ENCODE results near the gene CSHL1.
"Not testable (repeated sequence)": the region's sequence is repeated elsewhere in the genome, so short reads cannot be mapped to it uniquely, and the experiment has no call there.

Gene CSHL1

GRCh38 chr17:63892316-63893037 lies 18.6 kb downstream of the CSHL1 start:
- DNase-seq (ENCODE audit: low spot score); FAIRE-seq: not testable (repeated sequence)

GRCh38 chr17:63889026-63889848 lies 21.8 kb downstream of the CSHL1 start:
- not testable (repeated sequence) for DNase-seq (ENCODE audit: low spot score)
- FAIRE-seq: peak; percentile 70

- not testable (repeated sequence) for FAIRE-seq; DNase-seq (ENCODE audit: low spot score)
Observed at GRCh38 chr17:63885119-63885518, 25.9 kb downstream of the CSHL1 start.

GRCh38 chr17:63882626-63883126 lies 28.4 kb downstream of the CSHL1 start:
- not testable (repeated sequence) for FAIRE-seq; DNase-seq (ENCODE audit: low spot score)

GRCh38 chr17:63881935-63882601 lies 29.0 kb downstream of the CSHL1 start, which contains the start of gene GH2:
Gene GH2 (minus strand): TSS chr17:63881944. CDS start chr17:63881801, 143 bp downstream.
- FAIRE-seq (no peak), DNase-seq (ENCODE audit: low spot score) (peak; percentile 27)

- FAIRE-seq: not testable (repeated sequence)
Observed at GRCh38 chr17:63881337-63881736, 29.7 kb downstream of the CSHL1 start.

GRCh38 chr17:63880706-63881105 lies 30.4 kb downstream of the CSHL1 start:
- DNase-seq (ENCODE audit: low spot score) (no peak), FAIRE-seq (no peak)

More at GRCh38 chr17:63881337-63881736, 29.7 kb downstream of the CSHL1 start:
- DNase-seq (ENCODE audit: low spot score): not testable (repeated sequence)

- DNase-seq (ENCODE audit: low spot score): not testable (repeated sequence)
Observed at GRCh38 chr17:63878413-63878812, 32.6 kb downstream of the CSHL1 start.

GRCh38 chr17:63874693-63875092 lies 36.4 kb downstream of the CSHL1 start:
- FAIRE-seq; DNase-seq (ENCODE audit: low spot score): not testable (repeated sequence)

More at GRCh38 chr17:63878413-63878812, 32.6 kb downstream of the CSHL1 start:
- FAIRE-seq: not testable (repeated sequence)

GRCh38 chr17:63874061-63874626 lies 36.9 kb downstream of the CSHL1 start:
- FAIRE-seq; DNase-seq (ENCODE audit: low spot score): not testable (repeated sequence)

- FAIRE-seq; DNase-seq (ENCODE audit: low spot score): not testable (repeated sequence)
Observed at GRCh38 chr17:63873577-63873976, 37.5 kb downstream of the CSHL1 start, which contains the start of gene CSH2. Gene CSH2 (minus strand): TSS chr17:63873677. CDS start chr17:63873614, 63 bp downstream.

- DNase-seq (ENCODE audit: low spot score) (peak; percentile 57), FAIRE-seq (peak; percentile 73)
Observed at GRCh38 chr17:63871646-63872365, 39.3 kb downstream of the CSHL1 start.

- DNase-seq (ENCODE audit: low spot score); FAIRE-seq: not testable (repeated sequence)
Observed at GRCh38 chr17:63870292-63870665, 40.8 kb downstream of the CSHL1 start.

GRCh38 chr17:63869491-63870291 lies 41.4 kb downstream of the CSHL1 start:
- DNase-seq (ENCODE audit: low spot score): peak; percentile 12
- not testable (repeated sequence) for FAIRE-seq

- DNase-seq (ENCODE audit: low spot score); FAIRE-seq: not testable (repeated sequence)
Observed at GRCh38 chr17:63866625-63867024, 44.4 kb downstream of the CSHL1 start.

Measured in RCC 7860 (cell line).